K562 (cell line): ENCODE data around the gene ZNF837. TPM values are rescaled to one million over a fixed set of nuclear protein-coding genes. Genes with fewer than 3 reads are reported as not detected.
A peak's percentile ranks its signal among the peaks of the same experiment; 100 is the strongest.

Source experiments
- BHLHE40 ChIP-seq: IDR thresholded peaks from 2 replicates; pipeline ENCODE4 v1.6.1; 2011; ENCODE audit warnings: low read length, improper control_type of control experiment
- CHD7 ChIP-seq: fragments of 200-600 bp; sonication (generic); IDR thresholded peaks from one replicate; pipeline ENCODE4 v1.6.1; 2012; ENCODE audit warnings: mild to moderate bottlenecking, low read depth, low read length, inconsistent platforms
- CTBP1 ChIP-seq: fragments of 450-650 bp; IDR thresholded peaks from 2 replicates; pipeline ENCODE4 v1.6.1; 2016; ENCODE audit warnings: borderline replicate concordance
- EWSR1 ChIP-seq: fragments of 450-650 bp; IDR thresholded peaks from 2 replicates; pipeline ENCODE4 v1.6.1; 2018; ENCODE audit warnings: borderline replicate concordance, mild to moderate bottlenecking, low read depth, moderate library complexity; ENCODE audit not compliant: partially characterized antibody
- HDAC6 ChIP-seq: IDR thresholded peaks from 2 replicates; pipeline ENCODE4 v1.6.1; 2012; ENCODE audit warnings: low read depth, mild to moderate bottlenecking, control low read depth, inconsistent platforms, low read length, moderate library complexity
- MCM7 ChIP-seq, 2 experiments: fragments of 450-650 bp; IDR thresholded peaks; 2 replicates each; pipeline ENCODE4 v1.6.1; 2016 to 2018
- MEIS2 ChIP-seq: fragments of 450-650 bp; IDR thresholded peaks from 2 replicates; pipeline ENCODE4 v1.6.1; 2014; ENCODE audit warnings: mild to moderate bottlenecking; ENCODE audit not compliant: partially characterized antibody
- RBBP5 ChIP-seq: fragments of 200-600 bp; sonication (generic); IDR thresholded peaks from 2 replicates; pipeline ENCODE4 v1.6.1; 2012; ENCODE audit warnings: borderline replicate concordance, mild to moderate bottlenecking, low read length, control low read depth, inconsistent platforms; ENCODE audit not compliant: insufficient read depth, poor library complexity, severe bottlenecking
- SIN3A ChIP-seq, 2 experiments: fragments of 150-350 bp in 1 of 2; IDR thresholded peaks; 2 replicates each; pipeline ENCODE4 v1.6.1; 2011 to 2016; ENCODE audit warnings: borderline replicate concordance in 2 of 2, low read depth in 2 of 2, low read length in 2 of 2, mild to moderate bottlenecking in 2 of 2, moderate library complexity in 2 of 2; ENCODE audit not compliant: control insufficient read depth in 1 of 2
- SREBF1 ChIP-seq: fragments of 150-350 bp; IDR thresholded peaks from 2 replicates; pipeline ENCODE4 v1.6.1; 2014; ENCODE audit warnings: antibody characterized with exemption, low read depth, low read length, borderline replicate concordance
- TOE1 ChIP-seq, 2 experiments: fragments of 450-650 bp in 1 of 2; sonication (generic) in 1 of 2; formaldehyde crosslinking in 1 of 2; IDR thresholded peaks; 2 replicates each; pipeline versions ENCODE4 v1.7.1 to v1.8.0; 2016 to 2022; ENCODE audit warnings: borderline replicate concordance in 2 of 2, mild to moderate bottlenecking in 2 of 2, antibody characterized with exemption in 1 of 2, inconsistent platforms in 1 of 2, low read depth in 1 of 2, missing genetic modification reagents in 1 of 2, moderate library complexity in 1 of 2
- ZNF639 ChIP-seq, 2 experiments: fragments of 200-800 bp in 1 of 2; sonication (Bioruptor generic) in 1 of 2; sonication (generic) in 1 of 2; formaldehyde crosslinking in 1 of 2; IDR thresholded peaks in 1 of 2; conservative IDR thresholded peaks in 1 of 2; 2 replicates each; pipeline versions ENCODE4 v1.5.0 to v1.6.1; 2016 to 2020; ENCODE audit warnings: missing compliant biosample characterization in 1 of 2, missing genetic modification characterization in 1 of 2, missing genetic modification reagents in 1 of 2
- polyA plus RNA-seq, 8 experiments: library from polyadenylated mRNA; depleted of rRNA in 4 of 8; stranded (reverse) in 5 of 8; unstranded in 3 of 8; fragments of >200 nt; fragmentation: Nextera tagmentation in 2 of 8; fragmentation: Illumina TruSeq in 1 of 8; extraction: Ambion mirVana in 2 of 8; extraction: Trizol in 1 of 8; gene quantifications; 2 replicates each; pipeline versions ENCODE4 v1.2.1 to v1.2.3, GENCODE V29; 2011 to 2014; ENCODE audit warnings: inconsistent platforms in 1 of 8, missing spikeins in 1 of 8
- total RNA-seq, 7 experiments: library from RNA; depleted of rRNA in 6 of 7; stranded (reverse); fragments of >200 nt in 6 of 7; fragmentation: Illumina TruSeq in 2 of 7; extraction: Trizol in 2 of 7; gene quantifications; 2 replicates each; pipeline versions ENCODE4 v1.2.1 to v1.2.3, GENCODE V29; 2011 to 2021; ENCODE audit warnings: low replicate concordance in 1 of 7

Gene ZNF837
- total and polyA plus RNA-seq, 9 of the 15 experiments (the other 6 are each of a cell fraction or from before 2014, with no cell fraction given), result 0.11 to 2.1 (median 0.57) TPM; not detected in 4

- TF ChIP-seq CHD7 (peak; percentile 32), MEIS2 (peak; percentile 81), SIN3A (IDR thresholded peaks at IDR 0.05; ENCODE audit: borderline replicate concordance in 2 of 2, control insufficient read depth in 1 of 2, low read depth in 2 of 2, low read length in 2 of 2) (peak; percentile 84 to 99; a peak in 3 of 4 replicates), BHLHE40 (peak; percentile 93), RBBP5 (peak; percentile 66), MCM7 (IDR thresholded peaks at IDR 0.05) (no peak), HDAC6 (no peak), SREBF1 (peak; percentile 56; the same call in 1 of the 2 replicates), TOE1 (IDR thresholded peaks at IDR 0.05; ENCODE audit: borderline replicate concordance) (no peak), TOE1 (CRISPR knock-in tag; IDR thresholded peaks at IDR 0.05; ENCODE audit: borderline replicate concordance, low read depth) (no peak; the same call in 1 of the 2 replicates), CTBP1 (peak; percentile 36; the same call in 1 of the 2 replicates), EWSR1 (no peak), ZNF639 (CRISPR knock-in tag; conservative IDR thresholded peaks at IDR 0.05 in 1 of 2, IDR thresholded peaks at IDR 0.05 in 1 of 2) (peak in 1 of 2 experiments; percentile 57; a peak in 1 of 4 replicates)
Measured at GRCh38 chr19:58386576-58387337, 5.9 kb upstream of the ZNF837 start, which contains the start of gene RPS5 (continued).
